WTC11 (cell line): Measurements from ENCODE around the gene TBC1D21. TPM values are rescaled to one million over a fixed set of nuclear protein-coding genes. Genes with fewer than 3 reads are reported as not detected.

ENCODE experiments used
- ATAC-seq: fragments of 200-7000 bp; cut with Tn5 transposase; 2 replicates; pipeline ENCODE4 v1.10.0; 2021; ENCODE audit warnings: mild to moderate bottlenecking, moderate library complexity
- CTCF ChIA-PET: fragments of 300-600 bp; sonication (Branson Sonifier 250); formaldehyde crosslinking; loops from one replicate; lab custom pipeline; 2021; ENCODE audit warnings: antibody characterized with exemption; lab: Charles Lee
- POLR2A ChIA-PET: fragments of 350-600 bp; sonication (Branson Sonifier 250); formaldehyde crosslinking; loops from one replicate; lab custom pipeline; 2021; ENCODE audit warnings: antibody characterized with exemption; lab: Charles Lee
- DNase-seq: peaks from one replicate; pipeline ENCODE4 v3.0.0; 2021; ENCODE audit warnings: low spot score
- H3K27ac Mint-ChIP-seq: 2 replicates; pipeline ENCODE4 v1.8.0; 2021; ENCODE audit warnings: mixed read lengths
- H3K27me3 Mint-ChIP-seq: 2 replicates; pipeline ENCODE4 v1.8.0; 2021; ENCODE audit warnings: low read depth, mild to moderate bottlenecking, moderate library complexity, mixed read lengths
- H3K36me3 Mint-ChIP-seq: 2 replicates; pipeline ENCODE4 v1.8.0; 2021; ENCODE audit warnings: mixed read lengths
- H3K4me1 Mint-ChIP-seq: 2 replicates; pipeline ENCODE4 v1.8.0; 2022; ENCODE audit warnings: mixed read lengths
- H3K4me3 Mint-ChIP-seq: 2 replicates; pipeline ENCODE4 v1.8.0; 2021; ENCODE audit warnings: mild to moderate bottlenecking, moderate library complexity, mixed read lengths
- H3K9me3 Mint-ChIP-seq: 2 replicates; pipeline ENCODE4 v1.8.0; 2021; ENCODE audit warnings: mixed read lengths
- AR ChIP-seq: fragments of 250-450 bp; sonication (Bioruptor Pico); IDR thresholded peaks from 2 replicates; pipeline ENCODE4 v1.9.0; 2021; ENCODE audit warnings: mild to moderate bottlenecking
- ATF2 ChIP-seq: sonication (generic); formaldehyde crosslinking; IDR thresholded peaks from 2 replicates; pipeline ENCODE4 v1.8.1; 2022; ENCODE audit warnings: low read depth, missing genetic modification reagents, borderline replicate concordance
- CREB1 ChIP-seq: sonication (generic); formaldehyde crosslinking; IDR thresholded peaks from 2 replicates; pipeline ENCODE4 v1.8.0; 2023; ENCODE audit warnings: mild to moderate bottlenecking, missing genetic modification reagents
- CTCF ChIP-seq: fragments of 200-600 bp; IDR thresholded peaks from 2 replicates; pipeline ENCODE4 v1.8.0; 2022; ENCODE audit warnings: antibody characterized with exemption
- ERG ChIP-seq: fragments of 250-450 bp; sonication (Bioruptor Pico); IDR thresholded peaks from 2 replicates; pipeline ENCODE4 v1.8.0; 2021; ENCODE audit warnings: mild to moderate bottlenecking
- JAZF1 ChIP-seq: fragments of 250-450 bp; sonication (Bioruptor Pico); IDR thresholded peaks from 2 replicates; pipeline ENCODE4 v1.9.0; 2021; ENCODE audit warnings: moderate library complexity, mild to moderate bottlenecking, inconsistent platforms
- MLX ChIP-seq: sonication (generic); formaldehyde crosslinking; IDR thresholded peaks from 2 replicates; pipeline ENCODE4 v1.8.1; 2023; ENCODE audit warnings: mild to moderate bottlenecking, missing genetic modification reagents, moderate library complexity
- MXD4 ChIP-seq: fragments of 250-450 bp; sonication (Bioruptor Pico); IDR thresholded peaks from 2 replicates; pipeline ENCODE4 v1.8.0; 2021; ENCODE audit warnings: mild to moderate bottlenecking, moderate library complexity, borderline replicate concordance
- NFE2L1 ChIP-seq: sonication (generic); formaldehyde crosslinking; IDR thresholded peaks from 2 replicates; pipeline ENCODE4 v1.8.1; 2023; ENCODE audit warnings: missing genetic modification reagents
- NR3C1 ChIP-seq: sonication (generic); formaldehyde crosslinking; conservative IDR thresholded peaks from 2 replicates; pipeline ENCODE4 v1.8.1; 2023; ENCODE audit warnings: low read depth, mild to moderate bottlenecking, missing genetic modification reagents
- RORB ChIP-seq: fragments of 250-450 bp; sonication (Bioruptor Pico); IDR thresholded peaks from 2 replicates; pipeline ENCODE4 v1.9.0; 2021; ENCODE audit warnings: mild to moderate bottlenecking
- TP53 ChIP-seq: sonication (generic); formaldehyde crosslinking; IDR thresholded peaks from 2 replicates; pipeline ENCODE4 v1.8.1; 2023; ENCODE audit warnings: mild to moderate bottlenecking, missing genetic modification reagents
- ZNF121 ChIP-seq: sonication (generic); formaldehyde crosslinking; IDR thresholded peaks from 2 replicates; pipeline ENCODE4 v1.8.0; 2023; ENCODE audit warnings: missing genetic modification reagents
- ZNF232 ChIP-seq: sonication (generic); formaldehyde crosslinking; IDR thresholded peaks from 2 replicates; pipeline ENCODE4 v1.8.0; 2022; ENCODE audit warnings: mild to moderate bottlenecking, missing genetic modification reagents
- ZNF263 ChIP-seq: sonication (generic); formaldehyde crosslinking; IDR thresholded peaks from 2 replicates; pipeline ENCODE4 v1.8.1; 2022; ENCODE audit warnings: low read depth, mild to moderate bottlenecking, moderate library complexity, missing genetic modification reagents
- ZNF671 ChIP-seq: fragments of 250-450 bp; sonication (Bioruptor Pico); IDR thresholded peaks from 2 replicates; pipeline ENCODE4 v1.8.0; 2021; ENCODE audit warnings: mild to moderate bottlenecking
- total RNA-seq: library from RNA; stranded (reverse); gene quantifications from 3 replicates; pipeline ENCODE4 v1.2.3, GENCODE V29; 2021
- TF ChIP-seq, protein P1 (sequence below): sonication (generic); formaldehyde crosslinking; IDR thresholded peaks from 2 replicates; pipeline ENCODE4 v1.8.0; 2022; ENCODE audit warnings: mild to moderate bottlenecking, missing genetic modification reagents
- TF ChIP-seq, protein P2 (sequence below): sonication (generic); formaldehyde crosslinking; IDR thresholded peaks from 2 replicates; pipeline ENCODE4 v1.8.0; 2023; ENCODE audit warnings: mild to moderate bottlenecking, missing genetic modification reagents

Gene TBC1D21
- total RNA-seq, 1 experiment from 2014 or later = not detected

GRCh38 chr15:73900095-73900712 is 26.8 kb downstream of the TBC1D21 start:
- TF ChIP-seq ERG (no peak), ZNF671 (CRISPR knock-in tag) (no peak), CTCF (no peak), NFE2L1 (CRISPR knock-in tag) (no peak), MLX (CRISPR knock-in tag) (no peak), AR (CRISPR knock-in tag) (no peak), MXD4 (no peak), TP53 (CRISPR knock-in tag) (no peak), JAZF1 (no peak), NR3C1 (no peak), ZNF121 (CRISPR knock-in tag) (no peak), ZNF263 (no peak), RORB (CRISPR knock-in tag) (no peak)
- TF ChIP-seq, protein P1, sequence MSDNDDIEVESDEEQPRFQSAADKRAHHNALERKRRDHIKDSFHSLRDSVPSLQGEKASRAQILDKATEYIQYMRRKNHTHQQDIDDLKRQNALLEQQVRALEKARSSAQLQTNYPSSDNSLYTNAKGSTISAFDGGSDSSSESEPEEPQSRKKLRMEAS = no peak
- TF ChIP-seq, all 79 proteins: peak for 0
- Mint-ChIP-seq H3K9me3 (peaks cover 6% of the 10 kb centered on the region), H3K27ac (no peak overlapping the region), H3K27me3 (no peaks in the 10 kb centered on the region), H3K36me3 (no peaks in the 10 kb centered on the region), H3K4me3 (no peak overlapping the region), H3K4me1 (peaks cover 8% of the 10 kb centered on the region)
- ChIA-PET CTCF (interaction anchor here (1.1 to 4.3 kb wide), 9 partner anchors 9 to 264 kb away, joined by 3 to 35 read pairs (median 5); partner anchors contain the start of gene TBC1D21), POLR2A (no interaction called here)
- DNase-seq (no peak), ATAC-seq (no peak)

GRCh38 chr15:73901126-73901810 is 27.9 kb downstream of the TBC1D21 start:
- CTCF ChIA-PET = interaction anchor here (1.1 to 1.9 kb wide), 3 partner anchors 13 to 63 kb away, joined by 4 to 5 read pairs (median 4); no protein-coding TSS in a partner anchor
- H3K9me3 Mint-ChIP-seq = peaks cover 6% of the 10 kb centered on the region
- H3K4me3 Mint-ChIP-seq = no peak overlapping the region

More at GRCh38 chr15:73901126-73901810, 27.9 kb downstream of the TBC1D21 start:
- H3K27me3 Mint-ChIP-seq = peaks cover 3% of the 10 kb centered on the region; the same call in 1 of the 2 replicates
- ATAC-seq = no peak
- DNase-seq = no peak
- no peak overlapping the region for H3K27ac Mint-ChIP-seq
- no peaks in the 10 kb centered on the region for H3K36me3 Mint-ChIP-seq
- POLR2A ChIA-PET = no interaction called here
- TF ChIP-seq AR (CRISPR knock-in tag) = no peak
- no peak for TF ChIP-seq ATF2 (CRISPR knock-in tag)
- TF ChIP-seq, protein P2, sequence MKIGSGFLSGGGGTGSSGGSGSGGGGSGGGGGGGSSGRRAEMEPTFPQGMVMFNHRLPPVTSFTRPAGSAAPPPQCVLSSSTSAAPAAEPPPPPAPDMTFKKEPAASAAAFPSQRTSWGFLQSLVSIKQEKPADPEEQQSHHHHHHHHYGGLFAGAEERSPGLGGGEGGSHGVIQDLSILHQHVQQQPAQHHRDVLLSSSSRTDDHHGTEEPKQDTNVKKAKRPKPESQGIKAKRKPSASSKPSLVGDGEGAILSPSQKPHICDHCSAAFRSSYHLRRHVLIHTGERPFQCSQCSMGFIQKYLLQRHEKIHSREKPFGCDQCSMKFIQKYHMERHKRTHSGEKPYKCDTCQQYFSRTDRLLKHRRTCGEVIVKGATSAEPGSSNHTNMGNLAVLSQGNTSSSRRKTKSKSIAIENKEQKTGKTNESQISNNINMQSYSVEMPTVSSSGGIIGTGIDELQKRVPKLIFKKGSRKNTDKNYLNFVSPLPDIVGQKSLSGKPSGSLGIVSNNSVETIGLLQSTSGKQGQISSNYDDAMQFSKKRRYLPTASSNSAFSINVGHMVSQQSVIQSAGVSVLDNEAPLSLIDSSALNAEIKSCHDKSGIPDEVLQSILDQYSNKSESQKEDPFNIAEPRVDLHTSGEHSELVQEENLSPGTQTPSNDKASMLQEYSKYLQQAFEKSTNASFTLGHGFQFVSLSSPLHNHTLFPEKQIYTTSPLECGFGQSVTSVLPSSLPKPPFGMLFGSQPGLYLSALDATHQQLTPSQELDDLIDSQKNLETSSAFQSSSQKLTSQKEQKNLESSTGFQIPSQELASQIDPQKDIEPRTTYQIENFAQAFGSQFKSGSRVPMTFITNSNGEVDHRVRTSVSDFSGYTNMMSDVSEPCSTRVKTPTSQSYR = no peak
- TF ChIP-seq ZNF232 (CRISPR knock-in tag) = no peak
- TF ChIP-seq CREB1 (CRISPR knock-in tag) = no peak
- no peak for TF ChIP-seq ZNF263
- peaks cover 7% of the 10 kb centered on the region for H3K4me1 Mint-ChIP-seq
